MM.1S (cell line): Measurements from ENCODE around the gene UIMC1.

Experiments
- CTCF ChIP-seq: fragments of 300-600 bp; sonication (generic); IDR thresholded peaks from 2 replicates; pipeline ENCODE4 v1.5.1; 2016; ENCODE audit warnings: antibody characterized with exemption, low read length, mixed read lengths
- EZH2phosphoT487 ChIP-seq: fragments of 300-600 bp; sonication (generic); IDR thresholded peaks from 2 replicates; pipeline ENCODE4 v1.6.1; 2018; ENCODE audit warnings: antibody characterized with exemption, low read length

DNA sequence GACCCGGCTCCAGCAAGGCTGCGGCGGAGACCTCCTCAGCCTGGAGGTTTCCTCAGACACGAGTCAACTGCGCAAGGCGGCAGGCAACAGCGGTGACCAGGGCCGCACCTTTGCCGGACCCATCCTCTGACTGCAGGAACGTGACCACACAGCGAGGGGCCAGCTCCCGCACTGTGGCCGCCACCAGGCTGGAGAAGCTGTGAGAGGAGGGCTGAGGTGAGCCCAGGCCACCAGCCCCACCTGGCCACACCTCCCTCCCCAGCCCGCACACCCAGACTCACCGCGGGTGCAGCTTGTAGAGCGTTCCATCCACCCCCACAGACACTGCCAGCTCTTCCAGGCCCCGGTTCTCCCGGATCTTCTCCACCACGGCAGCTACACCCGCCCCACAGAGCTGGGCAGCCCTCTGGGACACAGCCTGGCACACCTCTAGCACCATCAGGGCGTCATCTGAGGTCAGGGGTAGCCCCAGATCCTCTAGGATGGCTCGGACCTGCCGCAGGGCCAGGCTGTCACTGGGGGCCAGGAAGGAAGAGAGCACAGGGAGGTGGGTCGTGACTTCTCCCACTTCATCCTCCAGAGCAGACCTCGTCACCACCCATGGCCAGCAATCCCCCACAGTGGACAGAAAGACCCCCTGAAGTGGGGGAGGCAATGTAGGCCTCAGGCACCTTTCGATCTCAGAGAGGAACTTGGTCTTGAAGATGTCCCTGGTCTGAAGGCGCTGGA lies 125.4 kb downstream of the UIMC1 start:
- TF ChIP-seq CTCF (no peak), EZH2phosphoT487 (no peak)
